Upper lobe of right lung (tissue), 1 donor: ENCODE results near the gene SLC1A5. TPM values are rescaled to one million over a fixed set of nuclear protein-coding genes. Genes with fewer than 3 reads are reported as not detected.
A peak's percentile ranks its signal among the peaks of the same experiment; 100 is the strongest.
"Not testable (repeated sequence)": the region's sequence is repeated elsewhere in the genome, so short reads cannot be mapped to it uniquely, and the experiment has no call there.

Experiments used
- ATAC-seq: fragments of 200-7000 bp; cut with Tn5 transposase; one replicate; pipeline ENCODE4 v1.9.1; 2020; ENCODE audit warnings: mild to moderate bottlenecking, moderate library complexity
- DNase-seq: peaks from one replicate; pipeline ENCODE4 v3.0.0-alpha.2; 2020
- H3K27ac ChIP-seq: fragments of 200-600 bp; one replicate; pipeline ENCODE4 v1.8.0; 2022
- H3K27me3 ChIP-seq: fragments of 200-600 bp; one replicate; pipeline ENCODE4 v1.8.0; 2022; ENCODE audit warnings: mild to moderate bottlenecking
- H3K36me3 ChIP-seq: fragments of 200-600 bp; one replicate; pipeline ENCODE4 v1.8.0; 2022
- H3K4me1 ChIP-seq: fragments of 200-600 bp; one replicate; pipeline ENCODE4 v1.8.0; 2022
- H3K4me3 ChIP-seq: fragments of 200-600 bp; one replicate; pipeline ENCODE4 v1.8.0; 2022; ENCODE audit warnings: mild to moderate bottlenecking
- H3K9me3 ChIP-seq: fragments of 200-600 bp; one replicate; pipeline ENCODE4 v1.8.0; 2022
- CTCF ChIP-seq: fragments of 200-600 bp; IDR thresholded peaks from one replicate; pipeline ENCODE4 v1.8.0; 2022; ENCODE audit warnings: antibody characterized with exemption
- intact Hi-C: fragments of 100-400 bp; cut with DNase I; formaldehyde crosslinking; loops from one replicate; pipeline ENCODE4 v1.11.0; 2022
- total RNA-seq: library from RNA; stranded (reverse); fragmentation: NEBNext Ultra II Directional; extraction: Animal tissue kit (Norgen Biotek cat#: 25700); gene quantifications from one replicate; pipeline ENCODE4 v1.2.1, GENCODE V29; 2021
- donor health status: DM: no; HTN: yes; CAD: no; lungs with severe emphysema.

The SLC1A5 gene
- total RNA-seq, 1 donor from 2014 or later, result 133 TPM

- H3K36me3 ChIP-seq, result no peaks in the 10 kb centered on the region
- no peak overlapping the region for H3K4me3 ChIP-seq
- no peaks in the 10 kb centered on the region for H3K4me1 ChIP-seq
- no peak overlapping the region for H3K27ac ChIP-seq
- no peaks in the 10 kb centered on the region for H3K27me3 ChIP-seq
- H3K9me3 ChIP-seq, result no peaks in the 10 kb centered on the region
- intact Hi-C loops, result no loop called here
- TF ChIP-seq CTCF, result no peak
- ATAC-seq (peak; percentile 83), DNase-seq (no peak)
Observed at GRCh38 chr19:46806656-46807055, 18.3 kb upstream of the SLC1A5 start.

DNA sequence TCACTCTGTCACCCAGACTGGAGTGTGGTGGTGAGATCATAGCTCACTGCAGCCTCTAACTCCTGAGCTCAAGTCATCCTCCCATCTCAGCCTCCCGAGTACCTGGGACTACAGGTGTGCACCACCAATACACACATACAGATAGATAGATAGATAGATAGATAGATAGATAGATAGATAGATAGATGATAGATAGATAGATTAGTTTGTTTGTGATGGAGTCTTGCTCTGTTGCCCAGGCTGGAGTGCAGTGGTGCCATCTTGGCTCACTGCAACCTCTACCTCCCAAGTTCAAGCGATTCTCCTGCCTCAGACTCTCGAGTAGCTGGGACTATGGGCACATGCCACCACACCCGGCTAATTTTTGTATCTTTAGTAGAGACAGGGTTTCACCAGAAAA is 16.0 kb upstream of the SLC1A5 start:
- H3K4me3 ChIP-seq, H3K4me1 ChIP-seq, H3K27ac ChIP-seq, H3K36me3 ChIP-seq, DNase-seq, H3K27me3 ChIP-seq, H3K9me3 ChIP-seq, intact Hi-C loops, ATAC-seq: not testable (repeated sequence)

GRCh38 chr19:46803555-46803954 is 15.2 kb upstream of the SLC1A5 start:
- no peak overlapping the region for H3K4me3 ChIP-seq
- no peaks in the 10 kb centered on the region for H3K9me3 ChIP-seq
- intact Hi-C loops, result no loop called here

GRCh38 chr19:46802152-46802551 is 13.8 kb upstream of the SLC1A5 start:
- H3K4me3 ChIP-seq, result no peak overlapping the region
- TF ChIP-seq CTCF, result no peak
- ATAC-seq (no peak), DNase-seq (no peak)
- no peaks in the 10 kb centered on the region for H3K27me3 ChIP-seq
- H3K4me1 ChIP-seq, result no peaks in the 10 kb centered on the region
- H3K9me3 ChIP-seq, result no peaks in the 10 kb centered on the region
- intact Hi-C loops, result no loop called here
- H3K36me3 ChIP-seq, result no peaks in the 10 kb centered on the region
- H3K27ac ChIP-seq, result no peak overlapping the region

More at GRCh38 chr19:46803555-46803954, 15.2 kb upstream of the SLC1A5 start:
- no peaks in the 10 kb centered on the region for H3K36me3 ChIP-seq
- DNase-seq (no peak), ATAC-seq (no peak)
- TF ChIP-seq CTCF, result no peak
- no peak overlapping the region for H3K27ac ChIP-seq
- H3K4me1 ChIP-seq, result no peaks in the 10 kb centered on the region
- H3K27me3 ChIP-seq, result no peaks in the 10 kb centered on the region

DNA sequence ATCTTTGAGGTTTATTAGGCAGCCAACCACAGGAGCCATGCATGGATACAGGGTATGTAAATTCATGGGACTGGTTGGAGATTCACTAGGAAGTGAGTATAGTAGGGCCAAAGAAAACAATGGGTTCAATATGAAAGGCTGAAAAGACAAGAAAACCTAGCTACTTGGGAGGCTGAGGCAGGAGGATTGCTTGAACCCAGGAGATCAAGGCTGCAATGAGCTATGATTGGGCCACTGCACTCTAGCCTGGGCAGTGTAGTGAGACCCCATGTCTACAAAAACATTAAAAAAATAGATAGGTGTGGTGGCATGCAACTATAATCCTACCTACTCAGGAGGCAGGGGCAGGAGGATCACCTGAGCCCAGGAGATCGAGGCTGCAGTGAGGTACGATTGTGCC is 10.3 kb upstream of the SLC1A5 start:
- intact Hi-C loops, result no loop called here
- ATAC-seq, result no peak
- TF ChIP-seq CTCF, result no peak
- H3K27ac ChIP-seq, result no peak overlapping the region
- no peaks in the 10 kb centered on the region for H3K9me3 ChIP-seq
- no peaks in the 10 kb centered on the region for H3K4me1 ChIP-seq
- no peak overlapping the region for H3K4me3 ChIP-seq
- no peaks in the 10 kb centered on the region for H3K36me3 ChIP-seq
- no peaks in the 10 kb centered on the region for H3K27me3 ChIP-seq
- no peak for DNase-seq

GRCh38 chr19:46797881-46798280 is 9.5 kb upstream of the SLC1A5 start:
- Histone ChIP-seq H3K27ac (no peak overlapping the region), H3K9me3 (no peaks in the 10 kb centered on the region), H3K36me3 (no peaks in the 10 kb centered on the region), H3K27me3 (no peaks in the 10 kb centered on the region), H3K4me3 (no peak overlapping the region), H3K4me1 (peaks cover 6% of the 10 kb centered on the region)
- no peak for TF ChIP-seq CTCF
- intact Hi-C loops, result no loop called here
- ATAC-seq (no peak), DNase-seq (no peak)
